ENCODE results near the gene RAB20.

DNA sequence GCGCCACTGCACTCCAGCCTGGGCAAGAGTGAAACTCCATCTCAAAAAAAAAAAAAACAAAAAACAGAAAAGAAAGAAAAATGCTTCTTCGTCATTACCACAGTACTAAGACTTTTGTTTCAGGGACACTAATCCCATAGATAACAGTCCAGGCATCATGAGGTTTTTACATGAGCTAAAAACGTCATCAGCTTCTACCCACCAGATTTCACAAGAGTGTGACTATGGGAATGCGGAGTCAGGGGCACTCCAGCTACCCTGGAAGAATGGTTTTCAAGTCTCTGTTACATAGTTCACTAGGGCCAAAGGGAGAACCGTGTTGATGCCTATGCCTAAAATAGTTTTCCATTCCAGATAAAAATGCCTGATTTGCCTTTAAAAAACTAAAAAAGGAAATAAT lies 33.2 kb downstream of the RAB20 start:
- TF ChIP-seq NR2F2 (IDR thresholded peaks at IDR 0.05) (no peak), FOXA1 (IDR thresholded peaks at IDR 0.05) (no peak), FOXA2 (IDR thresholded peaks at IDR 0.05) (no peak), GABPA (IDR thresholded peaks at IDR 0.05 in 1 of 2, conservative IDR thresholded peaks at IDR 0.05 in 1 of 2) (no peak), YY1 (IDR thresholded peaks at IDR 0.05) (no peak)
- TF ChIP-seq, protein P1, sequence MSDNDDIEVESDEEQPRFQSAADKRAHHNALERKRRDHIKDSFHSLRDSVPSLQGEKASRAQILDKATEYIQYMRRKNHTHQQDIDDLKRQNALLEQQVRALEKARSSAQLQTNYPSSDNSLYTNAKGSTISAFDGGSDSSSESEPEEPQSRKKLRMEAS (IDR thresholded peaks at IDR 0.05), result no peak
- TF ChIP-seq, protein P2, sequence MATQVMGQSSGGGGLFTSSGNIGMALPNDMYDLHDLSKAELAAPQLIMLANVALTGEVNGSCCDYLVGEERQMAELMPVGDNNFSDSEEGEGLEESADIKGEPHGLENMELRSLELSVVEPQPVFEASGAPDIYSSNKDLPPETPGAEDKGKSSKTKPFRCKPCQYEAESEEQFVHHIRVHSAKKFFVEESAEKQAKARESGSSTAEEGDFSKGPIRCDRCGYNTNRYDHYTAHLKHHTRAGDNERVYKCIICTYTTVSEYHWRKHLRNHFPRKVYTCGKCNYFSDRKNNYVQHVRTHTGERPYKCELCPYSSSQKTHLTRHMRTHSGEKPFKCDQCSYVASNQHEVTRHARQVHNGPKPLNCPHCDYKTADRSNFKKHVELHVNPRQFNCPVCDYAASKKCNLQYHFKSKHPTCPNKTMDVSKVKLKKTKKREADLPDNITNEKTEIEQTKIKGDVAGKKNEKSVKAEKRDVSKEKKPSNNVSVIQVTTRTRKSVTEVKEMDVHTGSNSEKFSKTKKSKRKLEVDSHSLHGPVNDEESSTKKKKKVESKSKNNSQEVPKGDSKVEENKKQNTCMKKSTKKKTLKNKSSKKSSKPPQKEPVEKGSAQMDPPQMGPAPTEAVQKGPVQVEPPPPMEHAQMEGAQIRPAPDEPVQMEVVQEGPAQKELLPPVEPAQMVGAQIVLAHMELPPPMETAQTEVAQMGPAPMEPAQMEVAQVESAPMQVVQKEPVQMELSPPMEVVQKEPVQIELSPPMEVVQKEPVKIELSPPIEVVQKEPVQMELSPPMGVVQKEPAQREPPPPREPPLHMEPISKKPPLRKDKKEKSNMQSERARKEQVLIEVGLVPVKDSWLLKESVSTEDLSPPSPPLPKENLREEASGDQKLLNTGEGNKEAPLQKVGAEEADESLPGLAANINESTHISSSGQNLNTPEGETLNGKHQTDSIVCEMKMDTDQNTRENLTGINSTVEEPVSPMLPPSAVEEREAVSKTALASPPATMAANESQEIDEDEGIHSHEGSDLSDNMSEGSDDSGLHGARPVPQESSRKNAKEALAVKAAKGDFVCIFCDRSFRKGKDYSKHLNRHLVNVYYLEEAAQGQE (IDR thresholded peaks at IDR 0.05), result no peak
- TF ChIP-seq, protein P3, sequence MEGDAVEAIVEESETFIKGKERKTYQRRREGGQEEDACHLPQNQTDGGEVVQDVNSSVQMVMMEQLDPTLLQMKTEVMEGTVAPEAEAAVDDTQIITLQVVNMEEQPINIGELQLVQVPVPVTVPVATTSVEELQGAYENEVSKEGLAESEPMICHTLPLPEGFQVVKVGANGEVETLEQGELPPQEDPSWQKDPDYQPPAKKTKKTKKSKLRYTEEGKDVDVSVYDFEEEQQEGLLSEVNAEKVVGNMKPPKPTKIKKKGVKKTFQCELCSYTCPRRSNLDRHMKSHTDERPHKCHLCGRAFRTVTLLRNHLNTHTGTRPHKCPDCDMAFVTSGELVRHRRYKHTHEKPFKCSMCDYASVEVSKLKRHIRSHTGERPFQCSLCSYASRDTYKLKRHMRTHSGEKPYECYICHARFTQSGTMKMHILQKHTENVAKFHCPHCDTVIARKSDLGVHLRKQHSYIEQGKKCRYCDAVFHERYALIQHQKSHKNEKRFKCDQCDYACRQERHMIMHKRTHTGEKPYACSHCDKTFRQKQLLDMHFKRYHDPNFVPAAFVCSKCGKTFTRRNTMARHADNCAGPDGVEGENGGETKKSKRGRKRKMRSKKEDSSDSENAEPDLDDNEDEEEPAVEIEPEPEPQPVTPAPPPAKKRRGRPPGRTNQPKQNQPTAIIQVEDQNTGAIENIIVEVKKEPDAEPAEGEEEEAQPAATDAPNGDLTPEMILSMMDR (IDR thresholded peaks at IDR 0.05; ENCODE audit: low read depth, low read length, missing input control), result no peak

All from liver (tissue), 3 donors.